ENCODE data around the gene PLXNA4.

The PLXNA4 gene, protein sequence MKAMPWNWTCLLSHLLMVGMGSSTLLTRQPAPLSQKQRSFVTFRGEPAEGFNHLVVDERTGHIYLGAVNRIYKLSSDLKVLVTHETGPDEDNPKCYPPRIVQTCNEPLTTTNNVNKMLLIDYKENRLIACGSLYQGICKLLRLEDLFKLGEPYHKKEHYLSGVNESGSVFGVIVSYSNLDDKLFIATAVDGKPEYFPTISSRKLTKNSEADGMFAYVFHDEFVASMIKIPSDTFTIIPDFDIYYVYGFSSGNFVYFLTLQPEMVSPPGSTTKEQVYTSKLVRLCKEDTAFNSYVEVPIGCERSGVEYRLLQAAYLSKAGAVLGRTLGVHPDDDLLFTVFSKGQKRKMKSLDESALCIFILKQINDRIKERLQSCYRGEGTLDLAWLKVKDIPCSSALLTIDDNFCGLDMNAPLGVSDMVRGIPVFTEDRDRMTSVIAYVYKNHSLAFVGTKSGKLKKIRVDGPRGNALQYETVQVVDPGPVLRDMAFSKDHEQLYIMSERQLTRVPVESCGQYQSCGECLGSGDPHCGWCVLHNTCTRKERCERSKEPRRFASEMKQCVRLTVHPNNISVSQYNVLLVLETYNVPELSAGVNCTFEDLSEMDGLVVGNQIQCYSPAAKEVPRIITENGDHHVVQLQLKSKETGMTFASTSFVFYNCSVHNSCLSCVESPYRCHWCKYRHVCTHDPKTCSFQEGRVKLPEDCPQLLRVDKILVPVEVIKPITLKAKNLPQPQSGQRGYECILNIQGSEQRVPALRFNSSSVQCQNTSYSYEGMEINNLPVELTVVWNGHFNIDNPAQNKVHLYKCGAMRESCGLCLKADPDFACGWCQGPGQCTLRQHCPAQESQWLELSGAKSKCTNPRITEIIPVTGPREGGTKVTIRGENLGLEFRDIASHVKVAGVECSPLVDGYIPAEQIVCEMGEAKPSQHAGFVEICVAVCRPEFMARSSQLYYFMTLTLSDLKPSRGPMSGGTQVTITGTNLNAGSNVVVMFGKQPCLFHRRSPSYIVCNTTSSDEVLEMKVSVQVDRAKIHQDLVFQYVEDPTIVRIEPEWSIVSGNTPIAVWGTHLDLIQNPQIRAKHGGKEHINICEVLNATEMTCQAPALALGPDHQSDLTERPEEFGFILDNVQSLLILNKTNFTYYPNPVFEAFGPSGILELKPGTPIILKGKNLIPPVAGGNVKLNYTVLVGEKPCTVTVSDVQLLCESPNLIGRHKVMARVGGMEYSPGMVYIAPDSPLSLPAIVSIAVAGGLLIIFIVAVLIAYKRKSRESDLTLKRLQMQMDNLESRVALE (N-terminal part only)

DNA sequence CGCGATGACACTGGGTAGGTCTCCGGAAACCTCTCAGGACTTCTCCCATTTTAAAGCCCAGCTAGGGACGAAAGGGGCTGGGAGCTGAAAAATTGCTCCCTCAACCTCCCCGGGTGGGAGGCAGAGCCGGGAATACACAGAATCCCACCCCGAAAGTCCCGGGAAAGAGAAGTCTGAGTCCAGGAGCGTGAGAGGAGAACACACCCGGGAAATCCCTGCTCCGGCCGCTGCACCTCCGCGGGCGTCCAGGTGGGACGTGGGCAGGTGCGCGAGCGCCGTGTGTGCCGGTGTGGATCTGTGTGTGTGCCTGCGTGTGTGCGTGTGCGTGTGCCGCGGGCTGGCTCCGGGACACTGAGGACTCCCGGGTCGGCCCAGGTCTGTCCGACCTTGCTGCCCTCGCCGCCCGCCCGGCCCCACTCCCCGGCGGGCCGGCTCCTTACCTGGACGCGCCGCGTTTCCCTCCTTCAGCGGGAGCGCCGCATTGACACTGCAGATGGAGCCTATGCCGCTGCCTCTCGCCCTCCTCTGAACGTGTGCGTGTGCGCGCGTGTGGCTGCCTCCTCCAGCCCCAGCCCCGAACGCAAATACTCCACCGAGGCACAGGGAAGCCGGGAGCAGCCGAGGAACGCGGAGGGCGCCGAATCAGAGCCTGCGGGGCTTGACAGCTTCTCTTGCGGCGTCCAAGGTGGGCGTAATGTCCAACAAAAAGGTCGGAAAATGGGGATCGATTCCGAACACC, at the start of gene PLXNA4:
Gene PLXNA4, minus strand, starts transcription at position 489 of the 739 bp plus-strand sequence. CDS start 67,777 bp downstream, outside the sequence.
- TF ChIP-seq GATA3 (IDR thresholded peaks at IDR 0.05; ENCODE audit: low read depth, low read length) (no peak), GATA2 (IDR thresholded peaks at IDR 0.05; ENCODE audit: low read depth, low read length) (no peak)

DNA sequence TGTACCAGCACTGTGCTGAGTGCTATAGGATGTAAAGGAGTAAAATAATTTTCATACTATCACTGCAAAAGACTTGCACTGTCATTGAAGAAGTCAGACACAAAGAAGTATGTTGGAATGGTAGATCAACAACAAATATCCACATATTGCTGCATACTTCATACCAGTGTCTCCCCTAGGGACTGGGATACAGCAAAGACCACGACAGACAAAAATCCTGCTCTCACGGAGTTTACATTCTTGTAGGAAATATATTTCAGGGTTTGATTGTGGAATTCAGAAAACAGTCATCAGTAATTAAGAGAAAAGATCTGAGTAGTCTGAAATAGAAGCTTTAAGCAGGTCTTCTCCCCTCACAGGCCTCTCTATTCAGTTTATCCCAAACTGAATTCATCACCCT, 49.4 kb upstream of the PLXNA4 start:
- no peak for TF ChIP-seq GATA3 (IDR thresholded peaks at IDR 0.05; ENCODE audit: low read depth, low read length)

DNA sequence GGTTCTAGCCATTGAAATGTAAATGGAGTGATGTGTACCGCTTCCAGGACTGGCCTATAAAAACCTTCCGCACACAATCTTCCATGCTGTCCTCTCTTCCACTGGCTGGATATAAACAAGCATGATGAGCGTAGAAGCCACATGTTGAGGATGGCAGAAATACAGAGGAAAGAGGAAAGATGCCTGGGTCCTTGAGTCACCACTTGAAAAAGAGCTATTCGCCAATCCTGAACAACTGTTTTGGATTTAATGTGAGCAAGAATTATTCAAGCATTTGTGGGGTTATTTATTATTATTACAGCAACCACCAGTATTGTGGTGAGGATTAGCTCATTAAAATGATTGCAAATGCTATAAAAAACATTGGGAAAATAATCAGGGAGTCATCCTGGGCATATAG, 45.8 kb upstream of the PLXNA4 start:
- TF ChIP-seq GATA3 (IDR thresholded peaks at IDR 0.05; ENCODE audit: low read depth, low read length), result no peak

DNA sequence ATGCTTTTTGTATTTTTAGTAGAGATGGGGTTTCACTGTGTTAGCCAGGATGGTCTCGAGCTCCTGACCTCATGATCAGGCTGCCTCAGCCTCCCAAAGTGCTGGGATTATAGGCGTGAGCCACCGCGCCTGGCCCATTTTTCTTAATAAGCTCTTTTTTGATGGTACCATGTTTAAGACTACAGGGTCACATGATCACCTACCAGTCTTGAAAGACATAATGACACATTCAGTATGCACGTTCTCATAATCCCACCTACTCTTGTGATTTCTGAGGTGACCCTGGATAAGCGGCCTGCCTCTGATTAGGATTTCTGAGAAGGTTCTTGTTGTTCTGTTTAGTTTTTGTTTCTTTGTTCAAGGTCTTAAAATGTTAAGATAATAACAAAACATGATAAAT, 43.7 kb upstream of the PLXNA4 start:
- no peak for TF ChIP-seq GATA2 (IDR thresholded peaks at IDR 0.05; ENCODE audit: low read depth, low read length)
- no peak for TF ChIP-seq GATA3 (IDR thresholded peaks at IDR 0.05; ENCODE audit: low read depth, low read length)

DNA sequence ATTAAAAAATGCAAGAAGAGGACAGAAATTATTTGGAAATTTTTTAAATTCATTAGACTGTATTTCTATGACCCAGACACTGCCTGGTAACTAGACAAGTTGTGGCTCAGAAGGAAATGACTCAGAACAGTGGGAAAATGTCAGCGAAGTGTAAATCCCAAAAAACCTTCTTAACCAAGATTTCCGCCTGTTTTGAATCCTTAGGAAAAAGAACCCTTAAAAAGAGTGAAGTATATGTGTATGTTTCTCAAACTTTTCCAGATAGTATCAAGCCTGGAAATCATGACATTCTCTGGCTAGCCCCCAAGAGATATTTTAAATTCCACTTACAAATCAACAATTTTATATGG, 42.7 kb upstream of the PLXNA4 start:
- TF ChIP-seq GATA2 (IDR thresholded peaks at IDR 0.05; ENCODE audit: low read depth, low read length) (no peak), GATA3 (IDR thresholded peaks at IDR 0.05; ENCODE audit: low read depth, low read length) (no peak)

DNA sequence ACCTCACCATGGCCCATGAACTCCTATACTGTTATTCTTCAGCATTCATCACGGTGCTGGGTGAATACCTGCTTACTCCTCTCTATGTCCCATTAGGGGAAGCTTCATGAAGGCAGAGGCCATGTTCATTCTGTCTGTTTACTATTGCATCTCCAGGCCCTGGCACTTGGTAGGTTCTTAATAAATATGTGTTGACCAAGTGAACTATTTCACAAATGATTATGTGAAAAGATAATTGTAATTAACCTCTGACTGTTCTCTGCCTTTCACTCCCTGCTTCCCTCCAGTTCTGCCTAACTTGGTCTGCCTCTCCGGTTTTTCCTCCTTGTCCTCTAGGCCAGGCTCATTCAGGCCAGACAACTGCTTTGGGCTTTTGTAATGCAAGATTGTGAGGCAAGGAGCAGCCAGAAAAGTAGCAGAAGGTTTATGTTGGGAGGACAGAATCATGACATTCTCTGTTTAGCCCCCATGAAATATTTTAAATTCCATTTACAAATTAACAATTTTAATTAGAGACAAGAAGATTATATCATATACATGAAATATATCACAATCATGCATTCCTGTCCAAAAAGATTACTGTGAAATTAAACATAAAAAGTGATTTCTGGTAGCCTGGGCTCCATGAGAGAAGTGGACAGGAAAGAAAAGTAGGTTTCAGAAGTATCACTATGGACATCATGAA, 42.1 kb upstream of the PLXNA4 start:
- TF ChIP-seq GATA2 (IDR thresholded peaks at IDR 0.05; ENCODE audit: low read depth, low read length) (no peak), GATA3 (IDR thresholded peaks at IDR 0.05; ENCODE audit: low read depth, low read length) (no peak)

DNA sequence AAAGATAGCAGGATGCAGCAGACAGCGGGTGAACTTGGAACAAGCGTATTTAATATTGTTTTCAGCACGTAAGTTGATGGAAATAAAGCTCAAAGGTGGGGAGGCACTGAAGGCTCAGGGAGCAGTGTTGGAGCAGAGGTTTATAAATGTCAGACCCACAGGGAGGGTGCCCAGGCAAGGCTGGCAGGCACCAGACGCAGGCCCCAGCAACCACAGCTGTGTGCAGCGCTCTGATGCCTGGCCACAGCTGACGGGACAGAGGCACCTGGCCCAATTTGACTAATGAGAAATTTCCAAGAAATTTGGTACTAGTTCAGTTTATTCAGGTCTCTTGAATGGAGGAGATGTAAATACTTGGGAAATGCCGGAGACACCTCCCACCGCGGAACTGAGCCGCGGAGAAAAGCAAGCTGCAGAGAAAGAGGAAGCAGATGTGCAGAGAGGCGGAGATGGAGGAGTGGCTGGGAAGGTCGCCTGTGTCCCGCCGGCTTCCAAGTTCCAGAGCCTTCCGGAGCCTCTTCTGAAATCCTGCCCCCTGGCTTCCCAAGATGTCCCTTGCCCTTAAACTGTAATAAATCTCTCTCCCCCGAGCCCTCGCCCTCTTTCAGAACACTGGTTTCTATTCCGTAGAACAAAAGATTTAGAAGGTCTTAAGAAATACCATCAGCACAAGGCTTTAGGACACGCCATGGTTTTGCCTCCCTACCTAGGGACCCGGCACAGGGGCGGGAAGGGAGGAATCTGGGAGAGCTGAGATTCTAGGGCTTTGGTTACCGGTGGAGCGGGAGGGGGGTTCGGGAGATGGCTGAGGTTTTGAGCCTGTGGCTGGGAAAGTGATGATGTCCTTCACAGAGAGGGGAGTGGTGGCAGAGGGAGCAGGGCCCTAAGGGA, 38.4 kb upstream of the PLXNA4 start:
- no peak for TF ChIP-seq GATA2 (IDR thresholded peaks at IDR 0.05; ENCODE audit: low read depth, low read length)
- no peak for TF ChIP-seq GATA3 (IDR thresholded peaks at IDR 0.05; ENCODE audit: low read depth, low read length)

DNA sequence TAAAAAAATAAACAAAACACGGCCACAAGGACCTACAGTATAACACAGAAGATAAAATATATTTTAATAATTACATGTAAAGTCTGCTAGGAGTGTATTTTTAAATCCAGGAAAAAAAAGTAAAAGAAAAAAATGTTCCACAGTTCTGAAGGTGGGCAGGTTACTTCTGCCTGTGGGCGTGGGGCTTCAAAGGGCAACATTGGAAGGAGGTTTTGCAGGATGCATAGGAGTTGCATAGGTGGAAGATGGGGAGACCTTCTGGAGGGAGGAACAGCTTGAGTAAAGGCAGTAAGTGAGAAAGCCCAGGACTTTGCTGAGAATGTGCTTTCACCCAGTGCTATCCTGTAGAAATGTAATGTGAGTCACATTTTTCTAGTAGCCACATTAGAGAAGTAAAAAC, 37.5 kb upstream of the PLXNA4 start:
- TF ChIP-seq GATA3 (IDR thresholded peaks at IDR 0.05; ENCODE audit: low read depth, low read length) (no peak), GATA2 (IDR thresholded peaks at IDR 0.05; ENCODE audit: low read depth, low read length) (no peak)

DNA sequence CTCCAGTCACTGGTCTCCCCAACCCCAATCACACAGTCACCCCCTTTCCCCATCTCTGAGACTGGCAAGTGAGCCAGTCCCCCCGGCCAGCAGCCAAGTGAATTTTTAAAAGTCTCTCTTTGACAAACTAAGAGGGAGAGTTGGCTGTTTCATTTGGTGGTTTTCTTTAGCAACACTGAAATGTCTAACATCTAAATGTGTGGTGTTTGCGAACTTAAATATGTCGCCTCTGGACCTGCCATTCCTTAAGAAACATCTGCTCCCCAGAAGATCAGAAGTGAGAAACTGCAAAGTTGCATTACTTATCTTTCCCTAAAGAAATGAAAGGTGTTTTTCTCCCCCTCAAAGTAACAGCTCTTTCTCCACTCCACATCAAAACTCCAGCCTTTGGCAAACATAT, 34.7 kb upstream of the PLXNA4 start:
- no peak for TF ChIP-seq GATA2 (IDR thresholded peaks at IDR 0.05; ENCODE audit: low read depth, low read length)
- no peak for TF ChIP-seq GATA3 (IDR thresholded peaks at IDR 0.05; ENCODE audit: low read depth, low read length)

DNA sequence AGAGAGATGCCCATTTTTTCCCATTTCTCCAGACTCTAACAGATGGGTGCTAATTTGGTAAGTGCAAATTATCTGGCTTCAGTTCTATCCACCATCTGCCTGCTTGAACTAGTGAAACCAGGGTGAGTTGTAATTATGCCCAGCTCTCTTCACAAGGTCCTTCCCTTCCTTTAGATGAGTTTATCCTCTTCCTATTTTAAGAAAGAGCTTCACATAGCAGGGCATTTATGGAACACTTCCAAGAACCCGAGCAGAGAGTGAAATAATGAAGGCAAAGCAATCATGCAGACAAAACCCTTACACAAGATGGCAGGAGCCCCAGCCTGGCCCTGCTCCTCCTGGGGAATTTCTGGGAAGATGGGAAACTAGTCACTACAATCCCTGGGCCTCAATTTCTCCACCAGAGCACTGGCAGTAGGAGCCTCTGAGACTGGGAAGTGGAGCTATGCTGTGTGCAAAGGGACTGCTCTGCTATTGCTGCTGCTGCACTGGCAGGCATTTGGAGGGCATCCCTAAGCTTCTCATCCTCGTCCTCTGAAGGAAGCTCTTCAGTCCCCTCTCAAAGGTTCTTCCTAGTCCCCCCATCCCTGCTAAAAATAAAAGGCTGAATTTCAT, 33.7 kb upstream of the PLXNA4 start:
- no peak for TF ChIP-seq GATA2 (IDR thresholded peaks at IDR 0.05; ENCODE audit: low read depth, low read length)
- no peak for TF ChIP-seq GATA3 (IDR thresholded peaks at IDR 0.05; ENCODE audit: low read depth, low read length)

DNA sequence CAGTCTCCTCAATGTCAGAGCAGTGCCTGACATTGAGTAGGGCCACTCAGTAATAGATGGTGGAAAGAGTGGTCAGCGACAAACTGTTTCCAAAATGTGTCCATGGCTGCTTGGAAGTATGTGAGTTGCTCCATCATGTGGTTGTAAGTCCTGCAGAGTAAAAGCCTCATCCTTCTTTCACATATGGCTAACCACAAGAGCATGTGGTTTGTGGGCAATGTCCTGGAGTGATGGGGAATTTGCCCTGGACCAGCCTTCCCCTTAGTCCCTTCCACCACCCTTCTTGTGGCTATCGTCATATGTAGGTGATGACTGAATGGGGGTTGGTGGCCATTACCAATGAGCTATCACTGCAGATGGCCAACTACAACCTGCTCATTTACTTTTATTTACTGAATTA, 33.0 kb upstream of the PLXNA4 start:
- TF ChIP-seq GATA3 (IDR thresholded peaks at IDR 0.05; ENCODE audit: low read depth, low read length) (no peak), GATA2 (IDR thresholded peaks at IDR 0.05; ENCODE audit: low read depth, low read length) (no peak)

DNA sequence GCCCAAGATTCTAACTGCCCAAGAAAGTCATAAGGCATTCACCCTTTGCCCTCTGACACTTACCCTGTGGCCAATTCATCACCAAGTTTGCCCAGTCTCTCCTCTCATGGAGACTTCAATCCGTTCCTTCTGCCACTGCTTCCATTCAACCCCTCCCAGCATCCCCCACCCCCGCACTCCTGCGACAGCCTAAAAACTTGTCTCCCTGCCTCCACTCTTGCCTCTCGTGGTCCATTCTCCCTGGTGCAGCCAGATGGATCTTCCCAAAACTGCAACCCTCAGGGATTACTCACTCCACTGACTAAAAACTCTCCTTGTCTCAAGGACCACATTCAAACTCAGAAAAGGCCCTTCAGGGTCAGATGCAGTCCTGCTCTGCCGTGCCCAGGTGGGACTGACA, 32.3 kb upstream of the PLXNA4 start:
- TF ChIP-seq GATA2 (IDR thresholded peaks at IDR 0.05; ENCODE audit: low read depth, low read length) (no peak), GATA3 (IDR thresholded peaks at IDR 0.05; ENCODE audit: low read depth, low read length) (no peak)

All from SH-SY5Y (cell line).